HG03565 (cell line): ENCODE measurements around the gene SUN1.
"Not testable (repeated sequence)": the region's sequence is repeated elsewhere in the genome, so short reads cannot be mapped to it uniquely, and the experiment has no call there.

Experiments
- ATAC-seq: cut with Tn5 transposase; IDR thresholded peaks from one replicate; pipeline ENCODE4 v1.9.1; 2021; ENCODE audit warnings: mild to moderate bottlenecking, moderate library complexity; ENCODE audit not compliant: unreplicated experiment

The SUN1 gene

GRCh38 chr7:854118-854775 lies 22.0 kb downstream of the SUN1 start:
- ATAC-seq, result no peak

DNA sequence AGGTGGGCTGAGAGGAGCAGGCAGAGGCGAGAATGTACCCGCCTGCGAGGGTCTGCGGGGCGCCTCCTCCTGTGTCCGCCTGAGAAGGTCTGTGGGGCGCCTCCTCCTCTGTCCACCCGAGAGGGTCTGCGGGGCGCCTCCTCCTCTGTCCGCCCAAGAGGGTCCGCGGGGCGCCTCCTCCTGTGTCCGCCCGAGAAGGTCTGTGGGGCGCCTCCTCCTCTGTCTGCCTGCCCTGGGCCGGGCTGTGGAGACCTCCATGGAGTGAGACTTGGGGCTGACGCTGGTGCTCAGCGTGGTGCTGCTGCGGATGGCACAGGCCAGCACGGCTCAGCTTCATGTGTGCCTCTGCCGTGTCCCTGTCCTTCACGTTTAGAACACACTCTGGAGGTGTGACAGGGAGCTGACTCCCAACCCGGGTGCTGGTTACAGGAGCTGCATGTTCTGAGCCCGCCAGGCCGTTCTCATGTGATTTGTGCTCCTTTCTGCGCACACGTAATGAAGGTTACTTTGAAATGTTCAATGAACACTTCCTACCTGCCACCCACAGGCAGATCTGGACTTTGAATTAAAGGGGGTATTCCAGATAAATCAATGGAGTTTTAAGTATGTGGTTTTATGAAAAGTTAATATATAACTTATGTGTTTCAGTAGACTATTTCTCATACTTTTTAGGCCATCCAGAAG lies 23.6 kb downstream of the SUN1 start:
- ATAC-seq, result no peak

- ATAC-seq, result no peak
Observed at GRCh38 chr7:856444-857095, 24.3 kb downstream of the SUN1 start.

DNA sequence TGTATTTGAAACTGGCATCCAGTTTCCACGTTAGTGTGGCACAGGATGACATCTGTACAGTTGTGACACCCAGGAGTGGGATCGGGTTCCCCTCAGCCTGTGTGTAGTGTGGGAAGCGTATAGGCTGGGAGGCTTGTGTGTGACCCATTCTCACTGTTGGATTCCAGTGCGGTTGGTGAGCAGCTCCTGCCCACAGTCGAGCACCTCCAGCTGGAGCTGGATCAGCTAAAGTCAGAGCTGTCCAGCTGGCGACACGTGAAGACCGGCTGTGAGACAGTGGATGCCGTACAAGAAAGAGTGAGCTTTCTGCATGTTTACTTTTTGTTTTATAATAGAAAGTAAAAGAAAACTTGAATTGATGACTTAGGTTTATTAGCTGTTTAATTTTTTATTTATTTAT lies 25.4 kb downstream of the SUN1 start:
- ATAC-seq, result no peak

- ATAC-seq, result no peak
Observed at GRCh38 chr7:859359-860030, 27.2 kb downstream of the SUN1 start.

DNA sequence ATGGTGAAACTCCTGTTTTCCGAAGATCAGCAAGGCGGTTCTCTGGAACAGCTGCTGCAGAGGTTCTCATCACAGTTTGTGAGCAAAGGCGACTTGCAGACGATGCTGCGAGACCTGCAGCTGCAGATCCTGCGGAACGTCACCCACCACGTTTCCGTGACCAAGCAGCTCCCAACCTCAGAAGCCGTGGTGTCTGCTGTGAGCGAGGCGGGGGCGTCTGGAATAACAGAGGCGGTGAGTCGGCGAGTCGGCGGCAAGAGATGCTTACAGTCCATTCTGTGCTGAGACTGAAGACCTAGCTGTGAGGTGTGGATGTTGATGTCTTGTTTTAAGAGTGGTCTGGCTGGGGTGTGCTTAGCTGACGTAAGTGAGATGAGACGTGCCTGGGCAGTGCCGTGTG lies 27.9 kb downstream of the SUN1 start:
- ATAC-seq, result no peak

GRCh38 chr7:861222-861621 lies 28.9 kb downstream of the SUN1 start:
- no peak for ATAC-seq

DNA sequence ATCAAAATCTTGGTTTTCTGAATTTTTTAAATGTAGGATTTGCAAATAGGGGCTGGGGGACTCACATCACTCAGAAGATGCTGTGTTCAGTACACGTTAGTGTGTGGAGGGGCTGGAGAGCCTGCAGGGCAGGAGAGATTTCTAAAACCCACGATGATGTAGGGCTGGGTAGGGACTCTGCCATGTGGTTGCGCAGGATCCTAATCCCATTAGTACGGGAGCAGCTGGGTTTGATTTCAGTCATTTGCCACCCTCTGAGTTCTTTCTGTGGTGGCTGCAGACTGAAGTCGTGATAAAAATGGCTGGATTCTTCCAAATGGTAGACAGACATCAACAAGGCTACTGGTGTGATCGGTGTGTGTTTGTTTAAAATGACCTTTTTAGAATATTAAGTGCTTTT lies 29.9 kb downstream of the SUN1 start:
- ATAC-seq, result no peak

- no peak for ATAC-seq
Observed at GRCh38 chr7:863106-863505, 30.8 kb downstream of the SUN1 start.

GRCh38 chr7:865921-866320 lies 33.6 kb downstream of the SUN1 start:
- ATAC-seq, result no peak

DNA sequence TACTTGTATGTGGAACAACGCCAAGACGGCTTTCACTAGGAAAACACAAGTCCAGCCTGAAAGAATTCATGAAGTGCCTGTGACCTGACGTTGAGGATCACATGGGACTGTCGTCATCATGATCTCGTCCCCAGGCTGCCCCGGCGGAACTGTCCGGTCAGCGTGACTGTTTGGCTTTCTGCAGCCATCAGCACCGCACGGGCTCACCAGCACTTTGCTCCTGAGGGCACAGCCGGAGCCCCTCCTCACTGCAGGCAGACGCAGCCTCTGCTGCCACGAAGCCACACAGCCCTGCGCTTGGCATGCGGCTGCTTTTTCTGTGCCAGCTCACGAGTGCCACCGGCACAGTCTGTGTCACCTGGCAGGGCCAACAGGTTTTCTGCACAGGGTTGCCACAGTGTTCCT lies 34.7 kb downstream of the SUN1 start:
- no peak for ATAC-seq

DNA sequence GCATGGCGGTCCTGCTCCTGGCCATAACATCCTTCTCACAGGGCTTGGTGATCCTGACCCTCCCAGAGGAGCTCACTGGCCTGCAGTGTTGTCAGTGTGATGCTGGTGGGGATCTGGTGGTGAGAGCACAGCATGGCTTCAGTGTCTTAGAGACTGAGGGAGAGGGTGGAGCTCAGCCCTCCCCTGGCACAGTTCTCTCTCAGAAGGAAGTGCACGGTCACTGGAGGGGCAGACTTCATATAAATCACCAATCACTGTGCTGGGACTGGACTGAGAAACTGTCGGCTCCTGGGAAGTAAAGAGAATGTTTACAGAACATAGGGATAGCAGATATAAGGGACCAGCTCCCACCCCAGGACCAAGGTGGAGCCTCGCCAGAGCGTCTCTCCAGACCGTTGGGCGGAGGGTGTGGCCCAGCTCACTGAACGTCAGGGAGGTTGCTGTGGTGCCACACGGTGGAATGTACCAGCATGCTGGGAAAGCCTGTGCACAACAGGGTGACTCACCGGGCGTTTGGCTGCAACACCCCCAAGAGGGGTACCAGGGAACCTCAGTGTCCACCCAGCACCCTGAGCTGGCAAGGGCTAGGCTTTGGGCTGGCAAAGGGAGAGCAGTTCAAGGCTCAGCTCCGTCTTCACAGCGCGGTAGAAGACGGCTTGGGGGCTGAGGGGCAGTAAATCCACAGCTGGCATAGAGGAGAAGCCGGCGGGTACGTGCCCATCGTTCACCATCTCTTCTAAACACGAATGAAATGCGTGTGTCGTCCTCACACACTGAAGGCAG lies 35.3 kb downstream of the SUN1 start:
- ATAC-seq, result no peak

DNA sequence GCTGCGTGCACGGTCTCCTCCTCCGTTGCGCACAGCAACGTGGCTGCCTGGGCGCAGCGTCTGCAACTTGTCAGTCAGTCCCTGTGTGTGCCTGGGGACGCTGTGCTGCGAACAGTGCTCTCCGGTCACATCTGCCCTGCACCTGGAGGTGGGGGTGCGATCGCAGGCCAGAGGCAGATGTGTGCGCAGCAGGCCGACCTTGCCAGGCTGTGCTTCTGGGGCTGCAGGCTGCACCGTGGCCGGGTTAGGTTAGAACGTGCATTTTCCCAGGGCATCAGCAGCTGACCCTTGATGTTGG lies 35.9 kb downstream of the SUN1 start:
- ATAC-seq, result no peak

DNA sequence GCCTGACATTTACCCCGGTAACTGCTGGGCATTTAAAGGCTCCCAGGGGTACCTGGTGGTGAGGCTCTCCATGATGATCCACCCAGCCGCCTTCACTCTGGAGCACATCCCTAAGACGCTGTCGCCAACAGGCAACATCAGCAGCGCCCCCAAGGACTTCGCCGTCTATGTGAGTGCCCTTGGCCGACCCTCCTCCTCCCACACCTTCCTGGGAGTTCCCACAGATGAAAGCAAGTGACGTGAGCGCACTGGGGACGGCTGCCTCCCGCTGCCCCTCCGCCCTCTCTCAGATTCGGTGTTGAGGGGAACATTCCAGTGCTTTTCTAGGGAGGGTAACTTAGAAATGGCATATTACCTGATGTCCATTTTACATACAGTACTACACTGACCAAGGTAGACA lies 37.1 kb downstream of the SUN1 start:
- ATAC-seq, result no peak

GRCh38 chr7:871900-872537 lies 39.7 kb downstream of the SUN1 start:
- no peak for ATAC-seq

DNA sequence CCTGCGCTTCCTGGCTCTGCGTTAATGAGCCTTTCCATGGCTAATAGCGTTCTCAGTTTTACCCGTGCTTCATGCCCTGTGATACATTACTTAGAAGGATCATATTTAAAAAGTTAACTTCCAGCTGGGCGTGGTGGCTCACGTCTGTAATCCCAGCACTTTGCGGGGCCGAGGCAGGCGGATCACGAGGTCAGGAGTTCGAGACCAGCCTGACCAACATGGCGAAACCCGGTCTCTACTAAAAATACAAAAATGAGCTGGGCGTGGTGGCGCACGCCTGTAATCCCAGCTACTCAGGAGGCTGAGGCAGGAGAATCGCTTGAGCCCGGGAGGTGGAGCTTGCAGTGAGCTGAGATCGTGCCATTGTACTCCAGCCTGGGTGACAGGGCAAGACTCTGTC lies 40.4 kb downstream of the SUN1 start:
- not testable (repeated sequence) for ATAC-seq

GRCh38 chr7:873367-874002 lies 41.2 kb downstream of the SUN1 start:
- no peak for ATAC-seq

DNA sequence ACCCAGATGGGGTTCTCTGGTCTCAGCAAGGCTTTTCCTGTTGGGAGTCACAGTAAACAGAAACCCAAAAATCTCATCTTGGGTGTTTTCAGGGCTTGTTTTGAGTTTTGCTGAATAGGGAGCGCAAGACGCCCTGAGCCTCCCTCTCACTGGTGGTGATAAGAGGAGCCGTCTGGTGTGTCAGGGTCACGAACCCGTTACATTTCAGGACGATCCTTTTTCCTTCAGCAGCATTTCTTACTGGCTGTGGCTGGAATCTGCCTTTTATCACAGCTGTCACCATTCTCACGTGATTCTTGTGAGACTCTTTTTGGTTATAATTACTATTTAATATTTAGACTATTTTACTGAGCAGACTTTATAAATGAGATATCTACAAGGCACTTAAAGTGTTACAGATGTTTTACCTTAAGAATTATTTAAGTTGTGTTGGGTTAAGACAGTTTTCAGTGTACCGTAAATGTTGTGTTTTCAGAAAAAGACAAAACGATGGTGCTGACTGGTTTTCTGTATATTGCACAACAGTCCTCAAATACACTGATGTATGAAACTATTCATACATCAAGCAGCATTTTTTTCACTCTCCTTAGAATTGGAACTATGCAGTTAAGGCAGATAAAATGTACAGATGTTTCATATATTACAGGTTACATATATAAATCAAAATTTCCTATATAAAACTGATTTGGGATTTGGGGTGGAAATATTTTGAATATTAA lies 41.9 kb downstream of the SUN1 start:
- ATAC-seq, result no peak

GRCh38 chr7:875051-875450 lies 42.8 kb downstream of the SUN1 start:
- ATAC-seq, result no peak
